Measurements from ENCODE around the gene MDFIC2. TPM values are rescaled to one million over a fixed set of nuclear protein-coding genes. Genes with fewer than 3 reads are reported as not detected.

MDFIC2 gene
- total RNA-seq, 1 donor = not detected

- Histone ChIP-seq H2AFZ (ENCODE audit: low read length) (no peak overlapping the region), H4K20me1 (ENCODE audit: insufficient read depth, low read length) (no peaks in the 10 kb centered on the region), H3K4me1 (ENCODE audit: insufficient read depth, low read length) (no peaks in the 10 kb centered on the region), H3K27ac (ENCODE audit: low read depth, low read length) (no peak overlapping the region), H3K9me3 (ENCODE audit: low read depth, low read length) (no peaks in the 10 kb centered on the region), H3K4me3 (ENCODE audit: insufficient read depth, low read length) (no peak overlapping the region), H3K36me3 (ENCODE audit: insufficient read depth, low read length) (no peaks in the 10 kb centered on the region), H3K79me2 (ENCODE audit: insufficient read depth, low read length) (no peaks in the 10 kb centered on the region), H3K27me3 (ENCODE audit: insufficient read depth, low read length) (peaks cover 4% of the 10 kb centered on the region), H3K4me2 (ENCODE audit: insufficient read depth, low read length) (no peak overlapping the region)
- no peak for DNase-seq (ENCODE audit: insufficient read length, low spot score, missing footprints)
- TF ChIP-seq CTCF (IDR thresholded peaks at IDR 0.05; ENCODE audit: extremely low read depth, low read depth, low read length) = no peak
These were observed 2.6 kb upstream of the MDFIC2 start for GRCh38 chr3:70315021-70315420.

- no peaks in the 10 kb centered on the region for H3K79me2 ChIP-seq (ENCODE audit: insufficient read depth, low read length)
- no peak overlapping the region for H3K4me2 ChIP-seq (ENCODE audit: insufficient read depth, low read length)
- H3K36me3 ChIP-seq (ENCODE audit: insufficient read depth, low read length) = no peaks in the 10 kb centered on the region
- H3K9me3 ChIP-seq (ENCODE audit: low read depth, low read length) = no peaks in the 10 kb centered on the region
- peaks cover 4% of the 10 kb centered on the region for H3K27me3 ChIP-seq (ENCODE audit: insufficient read depth, low read length)
- no peaks in the 10 kb centered on the region for H3K4me1 ChIP-seq (ENCODE audit: insufficient read depth, low read length)
- H2AFZ ChIP-seq (ENCODE audit: low read length) = no peak overlapping the region
- no peak for TF ChIP-seq CTCF (IDR thresholded peaks at IDR 0.05; ENCODE audit: extremely low read depth, low read depth, low read length)
- no peak for DNase-seq (ENCODE audit: insufficient read length, low spot score, missing footprints)
- H4K20me1 ChIP-seq (ENCODE audit: insufficient read depth, low read length) = no peaks in the 10 kb centered on the region
- H3K4me3 ChIP-seq (ENCODE audit: insufficient read depth, low read length) = no peak overlapping the region
- H3K27ac ChIP-seq (ENCODE audit: low read depth, low read length) = no peak overlapping the region
These were observed 1.6 kb downstream of the MDFIC2 start for GRCh38 chr3:70310809-70311208.

- no peaks in the 10 kb centered on the region for H3K36me3 ChIP-seq (ENCODE audit: insufficient read depth, low read length)
- H4K20me1 ChIP-seq (ENCODE audit: insufficient read depth, low read length) = no peaks in the 10 kb centered on the region
- no peak overlapping the region for H2AFZ ChIP-seq (ENCODE audit: low read length)
- H3K27ac ChIP-seq (ENCODE audit: low read depth, low read length) = no peak overlapping the region
- no peak overlapping the region for H3K4me3 ChIP-seq (ENCODE audit: insufficient read depth, low read length)
- H3K79me2 ChIP-seq (ENCODE audit: insufficient read depth, low read length) = no peaks in the 10 kb centered on the region
- peaks cover 3% of the 10 kb centered on the region for H3K27me3 ChIP-seq (ENCODE audit: insufficient read depth, low read length)
- DNase-seq (ENCODE audit: insufficient read length, low spot score, missing footprints) = no peak
- TF ChIP-seq CTCF (IDR thresholded peaks at IDR 0.05; ENCODE audit: extremely low read depth, low read depth, low read length) = no peak
- H3K4me2 ChIP-seq (ENCODE audit: insufficient read depth, low read length) = no peak overlapping the region
- no peaks in the 10 kb centered on the region for H3K9me3 ChIP-seq (ENCODE audit: low read depth, low read length)
- H3K4me1 ChIP-seq (ENCODE audit: insufficient read depth, low read length) = no peaks in the 10 kb centered on the region
These were observed 2.8 kb downstream of the MDFIC2 start for GRCh38 chr3:70309591-70309990.

- Histone ChIP-seq H3K4me1 (ENCODE audit: insufficient read depth, low read length) (no peaks in the 10 kb centered on the region), H3K4me3 (ENCODE audit: insufficient read depth, low read length) (no peak overlapping the region), H3K27ac (ENCODE audit: low read depth, low read length) (no peak overlapping the region), H3K9me3 (ENCODE audit: low read depth, low read length) (no peaks in the 10 kb centered on the region), H4K20me1 (ENCODE audit: insufficient read depth, low read length) (no peaks in the 10 kb centered on the region), H3K36me3 (ENCODE audit: insufficient read depth, low read length) (no peaks in the 10 kb centered on the region), H2AFZ (ENCODE audit: low read length) (no peak overlapping the region), H3K27me3 (ENCODE audit: insufficient read depth, low read length) (no peaks in the 10 kb centered on the region), H3K4me2 (ENCODE audit: insufficient read depth, low read length) (no peak overlapping the region), H3K79me2 (ENCODE audit: insufficient read depth, low read length) (no peaks in the 10 kb centered on the region)
- peak; percentile 19 for DNase-seq (ENCODE audit: insufficient read length, low spot score, missing footprints)
- peak; percentile 35 for TF ChIP-seq CTCF (IDR thresholded peaks at IDR 0.05; ENCODE audit: extremely low read depth, low read depth, low read length)
These were observed 3.7 kb downstream of the MDFIC2 start for GRCh38 chr3:70308760-70309159.

Measured in osteoblast (primary cell).